Fibroblast of lung (primary cell): ENCODE data around the gene SLC5A6. TPM values are rescaled to one million over a fixed set of nuclear protein-coding genes. Genes with fewer than 3 reads are reported as not detected.

ENCODE experiments used
- DNase-seq, 2 donors: peaks; one replicate each; pipeline versions ENCODE4 v3.0.0 to v3.0.0-alpha.2; 2010; ENCODE audit warnings: low read depth in 2 of 2
- H2AFZ ChIP-seq: 2 replicates; pipeline ENCODE4 v1.5.1; 2012; ENCODE audit warnings: low read length, control low read depth, inconsistent platforms
- H3K27ac ChIP-seq: 2 replicates; pipeline ENCODE4 v1.5.1; 2011; ENCODE audit warnings: low read length, control low read depth; ENCODE audit not compliant: insufficient read depth
- H3K27me3 ChIP-seq: 2 replicates; pipeline ENCODE4 v1.5.1; 2011; ENCODE audit warnings: mild to moderate bottlenecking, low read length; ENCODE audit not compliant: control insufficient read depth, insufficient read depth
- H3K36me3 ChIP-seq: 2 replicates; pipeline ENCODE4 v1.5.1; 2011; ENCODE audit warnings: low read length; ENCODE audit not compliant: control insufficient read depth, insufficient read depth
- H3K4me1 ChIP-seq: 2 replicates; pipeline ENCODE4 v1.5.1; 2011; ENCODE audit warnings: low read length; ENCODE audit not compliant: control insufficient read depth, insufficient read depth; ENCODE audit errors: extremely low read depth
- H3K4me2 ChIP-seq: 2 replicates; pipeline ENCODE4 v1.5.1; 2011; ENCODE audit warnings: low read length, control low read depth; ENCODE audit not compliant: insufficient read depth; ENCODE audit errors: extremely low read depth
- H3K4me3 ChIP-seq, 4 experiments: fragments of 200-600 bp in 1 of 4; sonication (generic) in 1 of 4; replicated peaks in 1 of 4; 2 replicates each; pipeline ENCODE4 v1.5.1; 2011 to 2016; ENCODE audit warnings: low read length in 4 of 4, low read depth in 3 of 4, mild to moderate bottlenecking in 3 of 4, control low read depth in 2 of 4, inconsistent platforms in 1 of 4, mixed read lengths in 1 of 4; ENCODE audit not compliant: insufficient read depth in 1 of 4; ENCODE audit errors: control extremely low read depth in 1 of 4
- H3K79me2 ChIP-seq: 2 replicates; pipeline ENCODE4 v1.5.1; 2012; ENCODE audit warnings: mild to moderate bottlenecking, low read length, inconsistent platforms; ENCODE audit not compliant: control insufficient read depth, insufficient read depth
- H3K9ac ChIP-seq: 2 replicates; pipeline ENCODE4 v1.5.1; 2011; ENCODE audit warnings: mild to moderate bottlenecking, low read length, control low read depth; ENCODE audit not compliant: insufficient read depth
- H3K9me3 ChIP-seq: 2 replicates; pipeline ENCODE4 v1.5.1; 2012; ENCODE audit warnings: low read depth, low read length; ENCODE audit not compliant: control insufficient read depth, insufficient read depth
- H4K20me1 ChIP-seq: 2 replicates; pipeline ENCODE4 v1.5.1; 2011; ENCODE audit warnings: low read length; ENCODE audit not compliant: control insufficient read depth, insufficient read depth; ENCODE audit errors: extremely low read depth
- EZH2 ChIP-seq: IDR thresholded peaks from 2 replicates; pipeline ENCODE4 v1.5.1; 2012; ENCODE audit warnings: low read length, control low read depth, mild to moderate bottlenecking; ENCODE audit errors: missing control alignments
- polyA plus RNA-seq, 2 donors: library from polyadenylated mRNA; depleted of rRNA in 1 of 2; stranded (reverse) in 1 of 2; unstranded in 1 of 2; fragments of >200 nt; gene quantifications; 2 replicates each; pipeline ENCODE4 v1.2.1, GENCODE V29; 2011 to 2012; ENCODE audit warnings: missing spikeins in 1 of 2
- total RNA-seq: library from RNA; depleted of rRNA; stranded (reverse); fragments of >200 nt; gene quantifications from 2 replicates; pipeline ENCODE4 v1.2.1, GENCODE V29; 2014
- TF ChIP-seq, protein P1 (sequence below), 2 donors: IDR thresholded peaks in 1 of 2; conservative IDR thresholded peaks in 1 of 2; 1 replicate in 1 of 2; 2 replicates in 1 of 2; pipeline ENCODE4 v1.5.1; 2011 to 2012; ENCODE audit warnings: low read length in 2 of 2, control low read depth in 1 of 2, inconsistent platforms in 1 of 2, low read depth in 1 of 2, mild to moderate bottlenecking in 1 of 2

The SLC5A6 gene
- total and polyA plus RNA-seq, 2 donors (not counting 1 experiment from before 2014, with no cell fraction given) = 11.5 to 13.9 TPM

DNA sequence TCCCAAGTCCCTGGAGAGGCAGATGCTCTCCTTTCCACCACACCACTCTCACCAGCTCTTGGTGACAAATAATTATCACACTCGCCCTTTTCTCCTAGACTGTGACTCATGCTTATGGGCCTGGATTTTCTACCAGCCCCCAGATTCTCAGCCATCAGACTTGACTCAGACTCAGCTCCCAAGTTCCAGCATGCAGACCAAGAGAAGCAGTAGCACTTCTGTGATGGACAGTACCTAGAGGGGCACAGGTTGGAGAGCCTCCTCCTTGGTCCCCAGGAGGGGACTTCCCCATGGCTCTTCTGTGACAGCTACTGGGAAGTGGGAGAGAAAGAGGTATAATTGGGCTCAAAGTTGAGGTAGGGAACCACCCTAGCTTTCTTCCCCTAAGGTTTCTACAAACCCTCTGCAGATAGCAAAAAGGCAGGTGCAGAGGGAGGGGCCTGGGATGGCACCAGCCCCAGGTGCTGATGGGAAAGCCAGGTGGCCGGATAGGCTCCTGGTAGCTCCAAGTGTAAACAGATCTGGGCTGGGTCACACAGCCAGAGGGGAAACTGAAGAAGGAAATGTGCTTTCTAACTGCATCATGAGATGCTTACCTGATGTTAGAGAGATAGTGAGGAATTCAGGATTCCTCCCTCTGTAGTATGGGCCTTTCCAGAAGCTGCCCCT is 59.1 kb downstream of the SLC5A6 start:
- TF ChIP-seq, protein P1, sequence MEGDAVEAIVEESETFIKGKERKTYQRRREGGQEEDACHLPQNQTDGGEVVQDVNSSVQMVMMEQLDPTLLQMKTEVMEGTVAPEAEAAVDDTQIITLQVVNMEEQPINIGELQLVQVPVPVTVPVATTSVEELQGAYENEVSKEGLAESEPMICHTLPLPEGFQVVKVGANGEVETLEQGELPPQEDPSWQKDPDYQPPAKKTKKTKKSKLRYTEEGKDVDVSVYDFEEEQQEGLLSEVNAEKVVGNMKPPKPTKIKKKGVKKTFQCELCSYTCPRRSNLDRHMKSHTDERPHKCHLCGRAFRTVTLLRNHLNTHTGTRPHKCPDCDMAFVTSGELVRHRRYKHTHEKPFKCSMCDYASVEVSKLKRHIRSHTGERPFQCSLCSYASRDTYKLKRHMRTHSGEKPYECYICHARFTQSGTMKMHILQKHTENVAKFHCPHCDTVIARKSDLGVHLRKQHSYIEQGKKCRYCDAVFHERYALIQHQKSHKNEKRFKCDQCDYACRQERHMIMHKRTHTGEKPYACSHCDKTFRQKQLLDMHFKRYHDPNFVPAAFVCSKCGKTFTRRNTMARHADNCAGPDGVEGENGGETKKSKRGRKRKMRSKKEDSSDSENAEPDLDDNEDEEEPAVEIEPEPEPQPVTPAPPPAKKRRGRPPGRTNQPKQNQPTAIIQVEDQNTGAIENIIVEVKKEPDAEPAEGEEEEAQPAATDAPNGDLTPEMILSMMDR (conservative IDR thresholded peaks at IDR 0.05 in 1 of 2, IDR thresholded peaks at IDR 0.05 in 1 of 2; ENCODE audit: low read depth in 1 of 2, low read length in 2 of 2) = no peak
- TF ChIP-seq EZH2 = no peak
- H3K9me3 ChIP-seq = no peaks in the 10 kb centered on the region
- no peak overlapping the region for H3K4me2 ChIP-seq
- no peaks in the 10 kb centered on the region for H3K79me2 ChIP-seq
- H3K4me3 ChIP-seq = no peak overlapping the region
- DNase-seq = peak in 1 of 2 donors; percentile 44
- peaks cover 28% of the 10 kb centered on the region for H3K27me3 ChIP-seq
- H3K27ac ChIP-seq = no peak overlapping the region
- no peak overlapping the region for H3K9ac ChIP-seq
- H2AFZ ChIP-seq = no peak overlapping the region
- no peaks in the 10 kb centered on the region for H4K20me1 ChIP-seq
- H3K36me3 ChIP-seq = no peaks in the 10 kb centered on the region
- H3K4me1 ChIP-seq = no peaks in the 10 kb centered on the region

DNA sequence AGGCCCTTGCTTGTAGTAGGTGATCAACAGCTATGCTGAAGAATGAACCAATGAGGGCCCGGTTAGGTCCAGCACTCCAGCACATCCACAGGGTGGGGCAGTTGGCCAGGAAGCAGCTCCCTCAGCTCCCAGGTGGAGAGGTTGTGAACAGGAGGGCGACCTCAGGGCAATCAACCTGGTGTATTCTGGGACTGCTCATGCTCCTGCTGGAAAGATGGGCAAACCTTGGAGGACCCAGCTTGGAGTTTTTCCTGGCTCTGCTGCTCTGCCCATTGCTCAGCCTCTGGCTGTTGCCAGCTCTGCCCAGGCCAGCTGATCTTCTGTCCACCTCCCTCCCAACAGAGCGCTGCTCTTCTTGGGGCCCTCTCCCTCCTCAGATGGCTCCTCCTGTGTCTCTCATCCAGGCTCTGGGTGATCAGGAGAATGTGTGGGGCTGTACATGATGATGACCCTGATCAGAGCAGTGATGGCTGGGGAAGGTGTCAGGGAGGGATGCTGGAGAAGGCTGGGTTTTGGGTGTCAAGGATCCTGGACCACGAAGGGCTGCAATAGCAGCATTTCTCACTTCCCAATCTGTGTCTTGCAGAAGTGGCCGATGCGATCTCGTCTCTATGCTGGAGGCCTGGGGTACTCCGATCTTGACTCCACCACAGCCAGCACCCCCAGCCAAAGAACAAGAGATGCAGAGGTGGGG is 59.8 kb downstream of the SLC5A6 start:
- no peak for DNase-seq
- no peak for TF ChIP-seq EZH2
- TF ChIP-seq, protein P1 (conservative IDR thresholded peaks at IDR 0.05 in 1 of 2, IDR thresholded peaks at IDR 0.05 in 1 of 2; ENCODE audit: low read depth in 1 of 2, low read length in 2 of 2) = no peak
- no peaks in the 10 kb centered on the region for H4K20me1 ChIP-seq
- no peaks in the 10 kb centered on the region for H3K4me1 ChIP-seq
- H3K27ac ChIP-seq = no peak overlapping the region
- H3K27me3 ChIP-seq = peaks cover 30% of the 10 kb centered on the region
- no peaks in the 10 kb centered on the region for H3K9me3 ChIP-seq
- H3K36me3 ChIP-seq = no peaks in the 10 kb centered on the region
- H3K4me2 ChIP-seq = no peak overlapping the region
- no peak overlapping the region for H2AFZ ChIP-seq
- no peak overlapping the region for H3K4me3 ChIP-seq
- H3K79me2 ChIP-seq = no peaks in the 10 kb centered on the region
- H3K9ac ChIP-seq = no peak overlapping the region

DNA sequence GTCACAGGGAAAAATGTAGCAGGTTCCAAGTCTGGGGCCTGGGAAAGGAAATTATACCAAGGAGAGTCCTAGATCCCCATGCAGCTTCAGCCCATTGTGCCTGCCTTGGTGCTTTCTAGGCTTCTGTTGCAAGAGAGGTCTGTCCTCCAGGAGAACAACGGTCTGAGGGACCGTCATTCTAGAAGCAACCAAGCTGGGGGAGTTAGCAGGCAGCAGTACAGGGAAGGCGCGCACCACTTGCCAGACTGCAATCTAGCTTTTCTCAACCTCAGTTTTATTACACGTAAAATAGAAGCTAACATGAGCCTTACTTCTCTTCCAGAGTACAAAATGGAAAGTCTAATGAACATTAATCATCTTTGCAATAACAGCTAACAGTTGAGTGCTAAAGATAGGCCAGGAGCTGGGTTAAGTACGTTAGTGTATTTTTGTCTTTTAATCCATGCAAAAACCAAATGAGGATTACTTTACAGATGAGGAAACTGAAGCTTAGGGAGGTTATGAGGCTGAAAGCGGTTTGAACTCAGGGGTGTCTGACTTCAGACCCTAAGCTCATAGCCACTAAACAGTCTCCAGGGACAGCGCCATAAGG is 61.3 kb downstream of the SLC5A6 start:
- Histone ChIP-seq H3K27me3 (peaks cover 30% of the 10 kb centered on the region), H3K79me2 (no peaks in the 10 kb centered on the region), H3K9ac (no peak overlapping the region), H3K4me2 (no peak overlapping the region), H3K9me3 (no peaks in the 10 kb centered on the region), H2AFZ (no peak overlapping the region), H3K4me1 (no peaks in the 10 kb centered on the region), H3K36me3 (no peaks in the 10 kb centered on the region), H4K20me1 (no peaks in the 10 kb centered on the region), H3K4me3 (no peak overlapping the region), H3K27ac (no peak overlapping the region)
- TF ChIP-seq, protein P1 (conservative IDR thresholded peaks at IDR 0.05 in 1 of 2, IDR thresholded peaks at IDR 0.05 in 1 of 2; ENCODE audit: low read depth in 1 of 2, low read length in 2 of 2) = no peak
- TF ChIP-seq EZH2 = no peak
- DNase-seq = no peak
